Measurements from ENCODE around the gene IQGAP1. TPM values are rescaled to one million over a fixed set of nuclear protein-coding genes. Genes with fewer than 3 reads are reported as not detected.

Gene IQGAP1
- total RNA-seq, 1 donor from 2014 or later = 35.4 TPM

DNA sequence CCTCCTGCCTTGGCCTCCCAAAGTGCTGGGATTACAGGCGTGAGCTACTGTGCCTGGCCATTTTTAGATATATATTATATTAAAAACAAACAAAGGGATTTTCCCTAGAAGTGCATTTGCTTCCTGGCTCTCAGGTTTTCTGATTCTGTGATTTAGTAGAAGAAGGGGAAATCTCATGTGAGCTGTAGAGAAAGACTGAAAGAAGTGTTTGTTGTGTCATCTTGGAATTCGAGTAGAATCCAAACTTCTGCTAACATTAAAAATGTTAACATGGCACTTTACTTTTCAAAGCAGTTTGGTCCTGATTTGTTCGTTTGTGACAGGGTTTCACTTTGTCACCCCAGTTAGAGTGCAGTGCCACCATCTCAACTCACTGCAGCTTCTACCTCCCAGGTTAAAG lies 34.9 kb downstream of the IQGAP1 start:
- DNase-seq = no peak
- ATAC-seq = no peak
- intact Hi-C loops (cut with micrococcal nuclease) = no loop called here

DNA sequence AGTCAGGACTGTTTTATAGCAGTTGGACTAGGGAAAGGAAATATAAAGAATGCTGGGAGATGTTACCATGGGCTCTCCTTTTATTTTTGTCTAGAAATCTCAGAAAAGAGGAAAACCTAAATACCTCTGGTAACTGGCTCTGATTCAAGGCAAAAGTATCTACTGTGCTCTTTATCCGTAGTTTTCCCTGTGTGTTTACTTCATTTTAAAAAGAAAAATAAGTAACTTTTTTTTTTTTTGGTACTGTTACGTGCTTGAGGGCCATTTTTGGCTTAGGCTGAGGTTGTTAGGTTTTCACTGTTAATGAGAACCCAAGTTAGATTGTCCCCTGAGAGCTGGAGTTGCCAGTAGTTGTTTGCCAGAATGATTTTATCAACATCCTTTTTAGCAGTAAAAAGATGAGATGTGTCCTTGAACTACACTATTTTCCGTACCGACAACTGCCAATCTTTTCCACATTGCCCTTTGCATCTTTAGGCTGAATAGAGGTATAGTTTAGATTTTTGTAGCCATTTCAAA lies 35.8 kb downstream of the IQGAP1 start:
- DNase-seq (no peak), ATAC-seq (peak; percentile 45)
- intact Hi-C loops (cut with micrococcal nuclease) = no loop called here

DNA sequence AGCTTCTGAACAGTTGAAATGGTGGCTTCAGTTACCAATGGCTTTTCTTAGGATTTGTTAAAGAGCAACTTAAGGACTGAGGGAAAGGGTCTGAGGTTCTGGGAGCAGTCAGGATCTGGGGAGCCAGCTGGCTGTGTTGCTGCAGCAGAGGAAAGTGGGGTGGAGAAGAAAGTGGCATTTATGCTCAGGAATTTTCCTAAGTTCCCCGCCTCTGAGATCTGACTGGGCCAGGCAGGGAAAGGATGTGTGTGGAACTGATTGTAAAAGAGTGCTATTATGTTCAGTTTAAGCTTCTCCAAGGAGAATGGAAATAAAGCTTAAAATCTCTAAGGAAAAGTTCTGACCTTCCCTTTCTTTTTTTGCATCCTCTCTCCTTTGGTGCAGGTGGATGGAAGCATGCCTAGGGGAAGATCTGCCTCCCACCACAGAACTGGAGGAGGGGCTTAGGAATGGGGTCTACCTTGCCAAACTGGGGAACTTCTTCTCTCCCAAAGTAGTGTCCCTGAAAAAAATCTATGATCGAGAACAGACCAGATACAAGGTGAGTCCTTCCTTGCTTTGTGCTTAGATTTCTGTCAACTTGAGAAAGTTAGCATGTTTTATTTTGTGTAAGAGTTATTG lies 37.8 kb downstream of the IQGAP1 start:
- ATAC-seq = peak; percentile 43
- intact Hi-C loops (cut with micrococcal nuclease) = no loop called here

DNA sequence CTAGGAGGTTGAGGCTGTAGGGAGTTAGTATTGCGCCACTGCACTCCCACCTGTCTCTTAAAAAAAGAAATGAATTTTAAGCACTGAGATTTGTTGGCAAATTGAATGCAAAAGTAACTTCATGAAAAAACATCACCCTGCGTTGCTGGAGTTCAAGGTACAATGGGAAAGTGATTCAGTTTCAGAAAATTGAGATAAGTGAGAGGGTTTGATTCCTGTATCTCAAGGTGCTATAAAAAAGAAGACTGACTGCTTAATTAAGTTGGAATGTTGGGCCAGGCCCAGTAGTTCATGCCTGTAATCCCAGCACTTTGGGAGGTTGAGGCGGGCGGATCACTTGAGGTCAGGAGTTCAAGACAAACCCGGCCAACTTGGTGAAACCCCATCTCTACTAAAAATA lies 39.1 kb downstream of the IQGAP1 start:
- intact Hi-C loops (cut with micrococcal nuclease) = no loop called here
- no peak for ATAC-seq

More for the DNA sequence above, 37.8 kb downstream of the IQGAP1 start:
- DNase-seq = no peak

GRCh38 chr15:90432253-90432652 lies 44.2 kb downstream of the IQGAP1 start:
- no peak for DNase-seq
- intact Hi-C loops (cut with micrococcal nuclease) = no loop called here
- no peak for ATAC-seq

More for the DNA sequence above, 39.1 kb downstream of the IQGAP1 start:
- DNase-seq = no peak

- DNase-seq (no peak), ATAC-seq (no peak)
- intact Hi-C loops (cut with micrococcal nuclease) = no loop called here
Observed at GRCh38 chr15:90435652-90436337, 47.8 kb downstream of the IQGAP1 start.

GRCh38 chr15:90436952-90437351 lies 48.9 kb downstream of the IQGAP1 start:
- ATAC-seq (no peak), DNase-seq (no peak)
- intact Hi-C loops (cut with micrococcal nuclease) = no loop called here

DNA sequence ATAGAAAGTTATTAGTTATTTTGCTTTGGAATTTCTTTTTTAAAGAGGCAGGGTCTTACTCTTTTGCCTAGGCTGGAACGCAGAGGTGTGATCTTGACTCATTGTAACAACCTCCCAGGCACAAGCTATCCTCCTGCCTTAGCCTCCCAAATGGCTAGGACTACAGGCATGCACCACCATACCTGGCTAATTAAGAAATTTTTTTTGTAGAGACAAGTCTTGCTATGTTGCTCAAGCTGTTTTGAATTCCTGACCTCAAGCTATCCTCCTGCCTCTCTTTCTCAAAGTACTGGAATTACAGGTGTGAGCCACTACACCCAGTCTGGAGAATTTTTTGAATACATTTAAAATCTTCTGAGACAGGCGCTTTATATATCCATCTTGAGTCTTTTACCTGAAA lies 49.5 kb downstream of the IQGAP1 start:
- intact Hi-C loops (cut with micrococcal nuclease) = no loop called here
- no peak for ATAC-seq
- DNase-seq = no peak

DNA sequence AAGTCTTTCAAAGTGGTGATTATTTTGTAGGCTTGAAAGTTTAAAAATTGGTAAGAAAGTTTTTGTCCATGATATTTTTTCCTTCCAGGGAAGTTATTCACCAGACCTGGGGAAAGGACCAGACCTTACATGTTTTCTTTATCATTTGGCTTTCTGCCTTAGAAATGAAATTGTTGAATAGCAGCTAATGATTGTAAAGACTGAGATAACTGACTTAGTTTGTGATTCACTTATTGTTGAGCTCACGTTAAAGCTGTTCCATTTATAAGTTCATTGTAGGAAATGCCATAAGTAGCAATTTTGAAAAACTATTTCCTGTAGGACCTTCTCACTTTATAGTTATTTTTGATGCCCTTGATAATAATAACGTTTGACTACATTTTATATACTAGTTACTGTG lies 51.9 kb downstream of the IQGAP1 start:
- ATAC-seq = no peak
- DNase-seq = no peak
- intact Hi-C loops (cut with micrococcal nuclease) = no loop called here

DNA sequence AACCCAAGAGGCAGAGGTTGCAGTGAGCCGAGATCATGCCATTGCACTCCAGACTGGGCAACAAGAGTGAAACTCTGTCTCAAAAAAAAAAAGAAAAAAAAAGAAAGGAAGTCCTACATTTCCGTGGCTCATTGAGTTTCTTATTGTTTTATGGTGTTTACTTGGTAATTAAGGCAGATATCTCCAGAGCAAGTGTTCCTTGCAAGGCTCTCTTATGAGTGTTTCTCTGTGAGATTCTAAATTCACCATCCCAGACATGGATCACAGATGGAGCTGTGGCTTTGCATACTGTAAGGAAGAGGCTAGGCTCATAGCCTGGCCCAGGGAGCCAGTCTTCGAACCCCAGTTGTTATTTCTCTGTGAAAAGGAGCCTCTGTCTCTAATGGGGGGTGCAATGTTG lies 53.0 kb downstream of the IQGAP1 start:
- ATAC-seq (no peak), DNase-seq (no peak)
- intact Hi-C loops (cut with micrococcal nuclease) = no loop called here

DNA sequence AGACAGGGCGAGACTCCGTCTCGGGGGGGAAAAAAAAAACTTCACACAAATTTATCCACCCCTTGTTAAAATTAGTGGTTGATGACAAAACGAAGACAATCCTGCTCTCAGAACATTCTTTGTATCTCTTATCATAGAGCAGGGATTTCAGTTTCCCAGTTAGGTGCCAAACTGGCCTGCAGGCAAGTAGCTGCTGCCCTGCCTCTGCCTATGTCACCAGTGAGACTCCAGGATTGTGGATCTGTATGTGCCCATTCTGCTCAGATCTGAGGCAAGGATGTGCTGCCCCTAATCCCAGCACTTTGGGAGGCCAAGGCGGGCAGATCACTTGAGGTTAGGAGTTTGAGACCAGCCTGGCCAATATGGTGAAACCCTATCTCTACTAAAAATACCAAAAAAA lies 54.4 kb downstream of the IQGAP1 start:
- intact Hi-C loops (cut with micrococcal nuclease) = no loop called here
- peak; percentile 50 for ATAC-seq
- DNase-seq = no peak

- no peak for DNase-seq
- intact Hi-C loops (cut with micrococcal nuclease) = no loop called here
- ATAC-seq = no peak
Observed at GRCh38 chr15:90449206-90449735, 61.2 kb downstream of the IQGAP1 start.

DNA sequence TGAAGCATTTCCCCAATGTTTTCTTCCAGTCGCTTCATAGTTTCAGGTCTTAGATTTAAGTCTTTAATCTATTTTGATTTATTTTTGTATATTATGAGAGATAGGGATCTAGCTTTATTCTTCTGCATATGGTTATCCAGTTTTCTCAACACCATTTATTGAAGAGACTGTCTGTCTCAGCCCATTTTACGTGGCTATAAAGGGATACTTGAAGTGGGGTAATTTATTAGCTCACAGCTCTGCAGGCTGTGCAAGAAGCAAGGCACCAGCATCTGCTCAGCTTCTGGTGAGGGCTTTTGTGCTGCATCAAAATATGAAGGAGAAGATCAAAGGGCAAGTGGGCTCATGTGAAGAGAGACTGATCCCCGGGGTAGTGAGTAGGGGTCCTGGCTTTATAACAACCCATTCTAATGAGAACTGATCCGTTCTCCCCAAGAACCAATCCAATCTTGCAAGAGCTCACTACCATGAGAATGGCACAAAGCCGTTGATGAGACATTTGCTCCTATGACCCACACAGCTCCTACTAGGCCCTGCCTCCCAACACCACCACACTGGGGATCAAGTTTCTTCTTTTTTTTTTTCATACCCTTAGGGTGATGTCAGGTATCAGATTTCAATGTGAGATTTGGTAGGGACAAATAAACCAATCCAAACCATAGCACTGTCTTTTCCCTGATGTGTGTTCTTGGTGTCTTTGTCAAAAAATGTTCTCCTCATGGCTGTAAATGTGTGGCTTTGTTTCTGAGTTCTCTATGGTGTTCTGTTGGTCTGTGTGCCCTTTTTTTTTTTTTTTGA lies 63.2 kb downstream of the IQGAP1 start:
- no peak for ATAC-seq
- intact Hi-C loops (cut with micrococcal nuclease) = no loop called here
- DNase-seq = no peak

GRCh38 chr15:90456236-90456635 lies 68.2 kb downstream of the IQGAP1 start:
- intact Hi-C loops (cut with micrococcal nuclease) = no loop called here
- DNase-seq (no peak), ATAC-seq (no peak)

DNA sequence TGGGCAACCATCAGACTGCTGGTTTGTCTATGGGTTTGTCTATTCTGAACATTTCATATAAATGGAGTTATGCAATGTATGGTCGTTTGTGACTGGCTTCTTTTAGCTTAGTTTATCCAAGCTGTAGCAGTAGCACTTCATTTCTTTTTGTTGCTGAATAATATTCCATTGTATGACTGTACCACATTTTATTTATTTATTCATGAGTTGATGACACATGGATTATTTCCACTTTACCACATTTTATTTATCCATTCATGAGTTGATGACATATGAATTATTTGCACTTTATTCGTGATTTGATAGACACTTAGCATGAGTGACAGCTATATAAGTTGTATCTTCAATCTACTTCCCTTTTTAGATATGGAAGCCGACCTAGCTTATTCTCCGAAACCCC lies 70.0 kb downstream of the IQGAP1 start:
- DNase-seq = no peak
- no peak for ATAC-seq
- intact Hi-C loops (cut with micrococcal nuclease) = no loop called here

GRCh38 chr15:90459368-90459767 lies 71.3 kb downstream of the IQGAP1 start:
- no peak for DNase-seq
- intact Hi-C loops (cut with micrococcal nuclease) = no loop called here
- no peak for ATAC-seq

DNA sequence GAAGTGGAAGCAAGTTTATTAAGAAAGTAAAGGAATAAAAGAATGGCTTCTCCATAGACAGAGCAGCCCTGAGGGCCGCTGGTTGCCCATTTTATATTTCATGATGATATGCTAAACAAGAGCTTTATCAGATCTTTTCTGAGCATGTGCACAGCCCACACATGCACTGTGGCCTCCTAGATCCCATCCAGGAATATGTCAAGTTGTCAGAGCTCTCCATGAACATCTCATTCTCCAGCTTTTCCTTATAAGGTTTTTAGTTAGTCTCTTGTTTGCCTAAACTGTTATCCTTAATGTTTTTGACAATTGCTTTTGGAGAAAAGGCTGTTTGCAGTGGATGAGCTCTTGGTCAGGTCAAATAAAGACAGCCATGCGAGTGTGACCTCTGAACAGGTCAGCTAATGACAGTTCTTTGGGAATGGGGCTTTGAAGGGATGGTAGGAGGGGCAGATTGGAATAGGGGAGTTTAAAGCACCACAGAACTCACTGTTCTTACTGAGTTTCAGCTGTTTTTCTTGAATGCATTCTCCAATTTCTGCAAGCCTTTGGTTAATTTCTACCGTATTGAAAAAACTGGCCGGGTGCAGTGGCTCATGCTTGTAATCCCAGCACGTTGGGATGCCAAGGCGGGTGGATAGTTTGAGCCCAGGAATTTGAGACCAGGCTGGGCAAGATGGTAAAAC lies 72.2 kb downstream of the IQGAP1 start:
- ATAC-seq = no peak
- intact Hi-C loops (cut with micrococcal nuclease) = no loop called here
- DNase-seq = no peak

GRCh38 chr15:90463381-90463780 lies 75.3 kb downstream of the IQGAP1 start:
- intact Hi-C loops (cut with micrococcal nuclease) = no loop called here
- ATAC-seq (peak; percentile 86), DNase-seq (no peak)

DNA sequence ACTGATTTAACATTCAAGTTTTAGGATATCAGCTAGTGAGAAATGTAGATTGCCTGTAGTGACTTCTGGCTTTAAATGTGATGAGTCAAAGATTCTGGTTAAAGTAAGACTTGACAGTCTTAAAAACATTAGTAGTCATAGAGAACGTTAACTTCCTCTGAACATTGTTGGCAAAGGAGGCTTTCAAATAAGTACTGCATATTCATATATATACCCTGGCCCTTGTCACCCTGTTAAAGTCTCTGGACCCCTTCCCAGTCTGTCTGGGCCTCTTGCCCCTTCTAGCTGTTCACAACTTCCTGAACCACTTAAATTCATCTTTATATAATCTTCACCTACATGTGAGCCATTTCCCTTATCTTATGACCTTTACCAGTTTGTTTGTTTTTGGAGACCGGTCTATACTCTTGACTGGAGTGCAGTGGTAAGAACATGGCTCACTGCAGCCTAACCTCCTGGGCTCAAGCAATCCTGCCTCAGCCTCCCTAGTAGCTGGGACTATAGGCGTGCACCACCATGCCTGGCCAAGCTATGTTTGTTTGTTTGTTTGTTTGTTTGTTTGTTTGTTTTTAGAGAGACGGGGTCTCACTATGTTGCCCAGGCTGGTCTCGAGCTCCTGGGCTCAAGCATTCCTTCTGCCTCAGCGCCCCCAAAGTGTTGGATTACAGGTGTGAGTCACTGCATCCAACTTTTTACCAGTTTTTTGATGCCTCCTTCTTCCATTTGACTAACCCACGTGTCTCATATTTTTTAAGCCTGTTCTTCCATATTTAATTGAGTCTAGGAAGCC lies 77.3 kb downstream of the IQGAP1 start:
- DNase-seq = no peak
- intact Hi-C loops (cut with micrococcal nuclease) = no loop called here

More for the DNA sequence above, 77.3 kb downstream of the IQGAP1 start:
- ATAC-seq = peak; percentile 63
